ENCODE data around the gene MARK3.

Gene MARK3

DNA sequence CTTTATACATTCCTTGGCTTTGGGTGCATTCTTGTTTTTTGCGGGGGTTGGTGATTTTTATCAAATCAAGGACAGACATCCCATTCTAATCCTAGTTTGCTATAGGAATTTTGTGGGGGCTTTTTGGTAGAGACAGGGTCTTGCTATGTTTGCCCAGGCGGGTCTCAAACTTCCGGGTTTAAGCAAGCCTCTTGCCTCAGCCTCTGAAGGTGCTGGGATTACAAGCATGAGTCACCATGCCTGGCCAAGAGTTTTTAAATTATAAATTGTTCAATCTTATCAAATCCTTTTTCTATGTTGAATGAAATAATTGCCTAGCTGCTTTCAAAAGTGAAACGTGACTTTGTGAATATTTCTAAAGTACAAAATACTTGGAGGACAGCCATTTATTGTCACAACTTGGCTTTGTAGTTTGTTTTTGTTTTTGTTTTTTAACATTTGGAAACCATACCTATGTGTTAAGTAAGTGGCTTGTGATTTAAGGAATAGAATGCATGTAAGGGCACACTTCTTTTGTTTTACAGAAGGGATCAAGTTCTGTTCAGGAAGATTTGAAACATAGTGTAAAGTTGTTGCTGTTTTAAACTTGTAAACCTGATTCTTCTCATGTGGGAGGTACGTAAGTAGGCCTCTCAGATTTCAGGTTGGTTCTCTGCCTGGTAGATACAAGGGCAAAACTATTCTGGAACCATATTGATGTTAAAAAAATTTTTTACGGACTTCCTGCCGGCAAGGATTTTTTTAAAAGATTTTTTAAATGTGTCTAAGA, 13.4 kb downstream of the MARK3 start:
- peaks cover 12% of the 10 kb centered on the region for H3K36me3 Mint-ChIP-seq (ENCODE audit: low read depth)
- peaks cover 89% of the 10 kb centered on the region for H3K4me1 Mint-ChIP-seq (ENCODE audit: low read depth)
- no peaks in the 10 kb centered on the region for H3K9me3 Mint-ChIP-seq
- H3K27me3 Mint-ChIP-seq: no peaks in the 10 kb centered on the region
- no peak overlapping the region for H3K27ac Mint-ChIP-seq
- H3K4me3 Mint-ChIP-seq: no peak overlapping the region

DNA sequence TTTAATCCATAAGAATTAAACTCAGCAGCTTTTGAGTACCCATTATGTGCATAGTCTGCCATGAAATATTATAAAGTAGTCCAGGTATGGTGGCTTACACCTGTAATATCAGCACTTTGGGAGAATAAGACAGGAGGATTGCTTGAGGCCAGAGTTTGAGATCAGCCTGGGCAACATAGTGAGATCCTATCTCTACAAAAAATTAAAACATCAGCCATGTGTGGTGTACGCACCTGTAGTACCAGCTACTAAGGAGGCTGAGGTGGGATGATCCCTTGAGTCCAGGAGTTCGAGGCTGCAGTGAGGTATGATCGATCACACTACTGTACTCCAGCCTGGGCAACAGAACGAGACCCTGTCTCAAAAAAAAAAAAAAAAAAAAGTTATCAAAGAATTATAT, 15.3 kb downstream of the MARK3 start:
- Mint-ChIP-seq H3K27ac (no peak overlapping the region), H3K27me3 (no peaks in the 10 kb centered on the region), H3K4me1 (ENCODE audit: low read depth) (peaks cover 81% of the 10 kb centered on the region)

DNA sequence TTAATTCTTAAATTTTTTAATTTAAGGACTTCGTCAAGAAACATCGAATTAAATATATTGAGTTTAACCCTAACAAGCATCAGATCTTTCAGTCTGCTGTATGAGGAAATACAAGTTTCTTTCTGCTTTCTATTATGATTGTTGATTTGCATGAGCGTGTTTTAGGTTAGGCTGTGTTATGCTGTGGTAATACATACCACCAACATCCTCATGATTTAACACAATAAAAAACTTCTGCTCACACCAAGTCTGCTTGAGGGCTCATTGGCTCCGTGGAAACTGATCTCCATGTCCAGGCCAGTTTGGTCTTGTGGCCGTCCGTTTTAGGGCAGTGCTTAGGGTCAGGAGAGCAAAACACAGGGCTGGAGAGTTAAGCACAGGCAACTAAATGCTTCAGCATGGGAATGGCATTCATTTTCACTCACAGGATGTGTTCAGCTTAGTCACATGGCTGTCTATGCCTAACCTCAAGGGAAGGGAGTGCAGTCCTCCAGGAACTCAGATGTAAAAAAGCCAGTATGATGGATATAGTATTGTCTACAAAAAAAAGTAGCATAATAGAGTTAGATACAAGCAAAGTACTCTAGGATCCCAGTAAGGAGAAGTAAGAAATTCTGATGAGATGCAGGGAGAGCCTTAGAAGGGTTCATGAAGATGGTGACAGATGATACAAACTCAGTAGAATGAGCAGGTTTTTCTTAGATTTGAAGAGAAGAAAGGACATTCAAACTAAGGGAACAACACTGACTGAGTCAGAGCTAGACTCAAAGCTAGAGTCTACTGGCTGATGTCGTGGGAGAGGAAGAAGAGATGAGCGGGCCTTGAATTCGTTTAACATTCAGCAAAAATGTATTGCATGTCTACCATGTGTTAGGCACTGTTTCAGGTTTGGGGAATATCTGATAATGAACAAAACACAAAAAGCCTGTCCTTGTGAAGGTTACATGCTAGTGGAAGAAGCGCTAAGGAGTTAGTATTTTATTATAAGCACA, 16.3 kb downstream of the MARK3 start:
- peak overlapping the region; percentile 9 for H3K4me3 Mint-ChIP-seq
- H3K36me3 Mint-ChIP-seq (ENCODE audit: low read depth): peaks cover 16% of the 10 kb centered on the region
- H3K27me3 Mint-ChIP-seq: no peaks in the 10 kb centered on the region
- peaks cover 71% of the 10 kb centered on the region for H3K4me1 Mint-ChIP-seq (ENCODE audit: low read depth)
- peak overlapping the region; percentile 73 for H3K27ac Mint-ChIP-seq
- H3K9me3 Mint-ChIP-seq: no peaks in the 10 kb centered on the region

More for the DNA sequence above, 15.3 kb downstream of the MARK3 start:
- no peak overlapping the region for H3K4me3 Mint-ChIP-seq
- H3K36me3 Mint-ChIP-seq (ENCODE audit: low read depth): peaks cover 16% of the 10 kb centered on the region
- H3K9me3 Mint-ChIP-seq: no peaks in the 10 kb centered on the region

GRCh38 chr14:103402695-103403094, 17.5 kb downstream of the MARK3 start:
- peaks cover 61% of the 10 kb centered on the region for H3K4me1 Mint-ChIP-seq (ENCODE audit: low read depth)
- no peak overlapping the region for H3K4me3 Mint-ChIP-seq
- no peaks in the 10 kb centered on the region for H3K27me3 Mint-ChIP-seq
- peaks cover 22% of the 10 kb centered on the region for H3K36me3 Mint-ChIP-seq (ENCODE audit: low read depth)
- H3K9me3 Mint-ChIP-seq: no peaks in the 10 kb centered on the region
- H3K27ac Mint-ChIP-seq: no peak overlapping the region

DNA sequence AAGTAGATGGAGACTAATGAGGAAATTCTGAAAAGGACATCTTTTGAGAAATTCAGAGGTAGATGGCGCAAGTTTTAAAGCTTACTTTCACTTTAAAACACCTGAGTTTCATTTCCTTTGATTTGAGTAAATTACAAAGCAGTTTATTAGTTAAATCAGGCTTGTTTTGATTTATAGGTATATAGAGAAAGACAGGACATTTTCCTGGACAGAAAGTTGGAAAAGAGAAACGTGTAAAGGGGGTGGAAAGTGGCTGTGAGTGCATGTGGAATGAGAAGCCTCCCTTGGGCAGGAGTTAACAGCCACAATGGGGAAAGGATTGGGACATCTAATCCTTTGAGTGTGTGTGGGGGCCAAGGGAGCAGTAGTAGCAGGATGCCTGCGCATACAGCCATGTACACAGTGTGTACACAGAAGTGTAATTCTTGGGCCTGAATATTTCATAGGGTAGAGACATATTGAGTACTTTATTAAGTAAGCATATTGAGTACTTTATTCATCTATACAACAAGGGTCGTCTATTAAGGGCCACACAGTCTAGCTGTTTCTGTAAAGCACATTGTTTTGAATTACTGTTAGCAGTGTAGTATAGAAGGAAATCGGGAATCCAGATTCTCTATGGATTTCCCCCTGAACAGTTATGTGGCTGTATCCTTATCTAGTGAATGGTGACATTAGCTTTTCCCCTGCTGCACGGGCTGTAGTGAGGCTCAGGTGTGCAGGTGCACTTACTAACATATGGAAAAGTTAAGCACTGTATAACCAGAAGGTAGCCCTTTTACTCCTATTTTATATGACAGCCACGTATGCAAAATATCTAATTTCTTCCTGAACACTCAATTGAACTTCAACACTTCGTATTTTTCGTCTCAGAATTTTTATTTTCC, 19.1 kb downstream of the MARK3 start:
- Mint-ChIP-seq H3K4me1 (ENCODE audit: low read depth) (peaks cover 47% of the 10 kb centered on the region), H3K4me3 (no peak overlapping the region), H3K27me3 (no peaks in the 10 kb centered on the region), H3K36me3 (ENCODE audit: low read depth) (peaks cover 23% of the 10 kb centered on the region), H3K27ac (no peak overlapping the region), H3K9me3 (no peaks in the 10 kb centered on the region)

DNA sequence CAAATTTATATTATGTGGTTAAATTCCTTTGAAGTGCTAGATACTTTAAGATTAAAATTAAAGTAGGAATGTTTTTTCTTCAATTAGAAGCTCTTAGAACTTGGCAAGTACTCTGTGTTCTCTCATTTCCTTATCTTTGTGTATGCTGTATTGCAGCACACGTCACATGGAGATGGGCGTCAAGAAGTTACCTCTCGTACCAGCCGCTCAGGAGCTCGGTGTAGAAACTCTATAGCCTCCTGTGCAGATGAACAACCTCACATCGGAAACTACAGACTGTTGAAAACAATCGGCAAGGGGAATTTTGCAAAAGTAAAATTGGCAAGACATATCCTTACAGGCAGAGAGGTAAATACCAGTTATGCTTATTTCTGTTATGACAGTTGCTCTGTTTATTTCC, 19.7 kb downstream of the MARK3 start:
- no peaks in the 10 kb centered on the region for H3K9me3 Mint-ChIP-seq
- H3K4me1 Mint-ChIP-seq (ENCODE audit: low read depth): peaks cover 42% of the 10 kb centered on the region
- H3K27ac Mint-ChIP-seq: no peak overlapping the region
- H3K36me3 Mint-ChIP-seq (ENCODE audit: low read depth): peaks cover 23% of the 10 kb centered on the region
- H3K4me3 Mint-ChIP-seq: no peak overlapping the region
- no peaks in the 10 kb centered on the region for H3K27me3 Mint-ChIP-seq

- Mint-ChIP-seq H3K36me3 (ENCODE audit: low read depth) (peaks cover 39% of the 10 kb centered on the region), H3K4me3 (no peak overlapping the region), H3K27ac (peak overlapping the region; percentile 52), H3K27me3 (no peaks in the 10 kb centered on the region), H3K9me3 (no peaks in the 10 kb centered on the region), H3K4me1 (ENCODE audit: low read depth) (peaks cover 10% of the 10 kb centered on the region)
Measured at GRCh38 chr14:103408491-103409155, 23.4 kb downstream of the MARK3 start.

DNA sequence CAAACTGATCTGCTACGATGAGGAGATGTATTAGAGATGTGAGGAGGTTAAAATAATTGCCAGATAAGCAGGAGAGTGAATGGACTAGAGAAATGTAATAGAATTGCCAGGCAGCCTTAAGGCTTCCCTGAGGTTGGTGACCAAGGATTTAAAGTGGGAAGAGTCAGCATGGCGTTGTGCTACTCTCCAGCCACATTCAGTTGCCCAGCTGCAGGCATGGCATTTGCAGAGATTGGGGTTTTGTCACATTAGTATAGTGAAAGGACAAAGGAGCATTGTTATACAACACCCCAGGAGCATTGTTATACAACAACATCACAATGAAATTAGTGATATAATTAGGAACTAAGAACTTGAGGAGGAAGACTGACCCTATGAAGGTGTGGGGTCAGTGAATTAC, 31.7 kb downstream of the MARK3 start:
- Mint-ChIP-seq H3K36me3 (ENCODE audit: low read depth) (peaks cover 49% of the 10 kb centered on the region), H3K4me1 (ENCODE audit: low read depth) (peaks cover 25% of the 10 kb centered on the region), H3K27me3 (no peaks in the 10 kb centered on the region), H3K4me3 (no peak overlapping the region), H3K27ac (no peak overlapping the region), H3K9me3 (no peaks in the 10 kb centered on the region)

GRCh38 chr14:103418481-103418818, 33.2 kb downstream of the MARK3 start:
- peaks cover 42% of the 10 kb centered on the region for H3K36me3 Mint-ChIP-seq (ENCODE audit: low read depth)
- peaks cover 38% of the 10 kb centered on the region for H3K4me1 Mint-ChIP-seq (ENCODE audit: low read depth)
- H3K9me3 Mint-ChIP-seq: no peaks in the 10 kb centered on the region
- H3K4me3 Mint-ChIP-seq: no peak overlapping the region
- peak overlapping the region; percentile 36 for H3K27ac Mint-ChIP-seq
- H3K27me3 Mint-ChIP-seq: no peaks in the 10 kb centered on the region

DNA sequence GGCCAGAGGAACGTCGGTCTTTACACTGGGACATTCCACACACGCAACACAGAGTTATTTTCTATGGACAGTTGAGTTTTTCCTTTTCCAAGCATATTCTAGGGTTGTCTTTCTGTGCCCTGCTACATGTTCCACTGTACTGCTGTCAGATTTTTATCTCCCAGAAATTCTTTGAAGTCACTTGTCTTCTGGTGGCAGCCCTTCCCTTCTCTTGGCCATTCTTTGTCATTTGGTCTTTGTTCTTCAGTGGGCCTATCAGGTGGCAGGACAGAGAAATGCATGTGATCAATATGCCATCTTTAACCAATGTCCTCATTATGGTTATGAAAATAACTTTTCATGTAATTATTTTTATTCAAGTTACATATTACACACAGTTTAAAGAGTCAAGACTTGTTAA, 36.3 kb downstream of the MARK3 start:
- no peaks in the 10 kb centered on the region for H3K9me3 Mint-ChIP-seq
- H3K4me3 Mint-ChIP-seq: no peak overlapping the region
- peaks cover 39% of the 10 kb centered on the region for H3K36me3 Mint-ChIP-seq (ENCODE audit: low read depth)
- H3K27ac Mint-ChIP-seq: no peak overlapping the region
- no peaks in the 10 kb centered on the region for H3K27me3 Mint-ChIP-seq
- H3K4me1 Mint-ChIP-seq (ENCODE audit: low read depth): peaks cover 57% of the 10 kb centered on the region

- Mint-ChIP-seq H3K4me3 (no peak overlapping the region), H3K4me1 (ENCODE audit: low read depth) (peaks cover 57% of the 10 kb centered on the region), H3K9me3 (no peaks in the 10 kb centered on the region), H3K36me3 (ENCODE audit: low read depth) (peaks cover 28% of the 10 kb centered on the region), H3K27ac (peak overlapping the region; percentile 71), H3K27me3 (no peaks in the 10 kb centered on the region)
Measured at GRCh38 chr14:103423050-103423461, 37.8 kb downstream of the MARK3 start.

GRCh38 chr14:103427485-103428443, 42.5 kb downstream of the MARK3 start:
- Mint-ChIP-seq H3K4me1 (ENCODE audit: low read depth) (peaks cover 58% of the 10 kb centered on the region), H3K9me3 (no peaks in the 10 kb centered on the region), H3K36me3 (ENCODE audit: low read depth) (peaks cover 27% of the 10 kb centered on the region), H3K4me3 (peak overlapping the region; percentile 35), H3K27ac (peak overlapping the region; percentile 86), H3K27me3 (no peaks in the 10 kb centered on the region)
